CD4-positive, CD25-positive, alpha-beta regulatory T cell (primary cell): Measurements from ENCODE around the gene ZBED6. TPM values are rescaled to one million over a fixed set of nuclear protein-coding genes. Genes with fewer than 3 reads are reported as not detected.

Experiments
- ATAC-seq, 2 donors: fragments of 150-1000 bp; cut with Tn5 transposase; one replicate each; pipeline ENCODE4 v1.10.0; 2021; ENCODE audit warnings: low read depth in 2 of 2, moderate number of reproducible peaks in 2 of 2, moderate library complexity in 1 of 2
- DNase-seq, 3 donors: peaks; one replicate each; pipeline versions ENCODE4 v3.0.0 to v3.0.0-alpha.2; 2012 to 2022; ENCODE audit warnings: mixed read lengths in 1 of 3
- H3K27ac ChIP-seq: one replicate; pipeline ENCODE4 v1.7.0; 2013; ENCODE audit warnings: mild to moderate bottlenecking, low read length; ENCODE audit not compliant: insufficient read depth, poor library complexity, severe bottlenecking
- H3K27me3 ChIP-seq: one replicate; pipeline ENCODE4 v1.7.0; 2013; ENCODE audit warnings: low read length; ENCODE audit not compliant: control insufficient read depth, insufficient read depth
- H3K36me3 ChIP-seq: one replicate; pipeline ENCODE4 v1.7.0; 2013; ENCODE audit warnings: mild to moderate bottlenecking, low read length, moderate library complexity; ENCODE audit not compliant: control insufficient read depth, insufficient read depth
- H3K4me1 ChIP-seq: 2 replicates; pipeline ENCODE4 v1.7.0; 2013; ENCODE audit warnings: mild to moderate bottlenecking, low read length; ENCODE audit not compliant: insufficient read depth, control insufficient read depth, poor library complexity, severe bottlenecking
- H3K4me3 ChIP-seq: one replicate; pipeline ENCODE4 v1.7.0; 2013; ENCODE audit warnings: low read depth, mild to moderate bottlenecking, low read length, moderate library complexity
- H3K9me3 ChIP-seq, 2 experiments: 1 replicate in 1 of 2; 2 replicates in 1 of 2; pipeline ENCODE4 v1.7.0; 2013; ENCODE audit warnings: low read length in 2 of 2, mild to moderate bottlenecking in 1 of 2, moderate library complexity in 1 of 2; ENCODE audit not compliant: control insufficient read depth in 2 of 2
- H3K27ac Mint-ChIP-seq, 3 donors: one replicate each; pipeline ENCODE4 v1.8.0; 2020 to 2022; ENCODE audit warnings: mild to moderate bottlenecking in 3 of 3, mixed read lengths in 3 of 3, moderate library complexity in 2 of 3
- H3K27me3 Mint-ChIP-seq: one replicate; pipeline ENCODE4 v1.8.0; 2022; ENCODE audit warnings: mild to moderate bottlenecking, mixed read lengths
- H3K36me3 Mint-ChIP-seq: one replicate; pipeline ENCODE4 v1.8.0; 2020; ENCODE audit warnings: mixed read lengths
- H3K4me1 Mint-ChIP-seq, 4 donors: one replicate each; pipeline ENCODE4 v1.8.0; 2020 to 2022; ENCODE audit warnings: mixed read lengths in 4 of 4, mild to moderate bottlenecking in 1 of 4
- H3K4me3 Mint-ChIP-seq, 4 donors: one replicate each; pipeline ENCODE4 v1.8.0; 2020 to 2022; ENCODE audit warnings: mild to moderate bottlenecking in 4 of 4, mixed read lengths in 4 of 4, moderate library complexity in 3 of 4
- H3K9me3 Mint-ChIP-seq, 7 donors: one replicate each; pipeline ENCODE4 v1.8.0; 2020 to 2022; ENCODE audit warnings: mixed read lengths in 7 of 7, mild to moderate bottlenecking in 3 of 7, moderate library complexity in 2 of 7
- polyA plus RNA-seq, 4 donors: library from polyadenylated mRNA; unstranded; fragments of 300-500 nt; fragmentation: Illumina TruSeq; gene quantifications; one replicate each; pipeline ENCODE4 v1.2.3, GENCODE V29; 2021
- total RNA-seq: library from RNA; stranded (reverse); gene quantifications from one replicate; pipeline ENCODE4 v1.2.3, GENCODE V29; 2022

The ZBED6 gene
- total and polyA plus RNA-seq, 5 donors from 2014 or later: 0.22 to 31.0 (median 0.65) TPM

GRCh38 chr1:203769505-203770343 lies 25.7 kb upstream of the ZBED6 start:
- Mint-ChIP-seq H3K27me3 (no peaks in the 10 kb centered on the region), H3K9me3 (no peaks in the 10 kb centered on the region), H3K36me3 (peaks cover 44% of the 10 kb centered on the region), H3K27ac (peak overlapping the region; percentile 85 to 98 (median 98)), H3K4me3 (peak overlapping the region in 2 of 4 donors; percentile 39 to 86), H3K4me1 (peaks cover 19 to 70% (median 31%) of the 10 kb centered on the region in 4 donors)
- H3K36me3 ChIP-seq: peaks cover 54% of the 10 kb centered on the region
- no peaks in the 10 kb centered on the region for H3K9me3 ChIP-seq
- no peaks in the 10 kb centered on the region for H3K27me3 ChIP-seq
- peaks cover 31% of the 10 kb centered on the region for H3K4me1 ChIP-seq
- H3K27ac ChIP-seq: peak overlapping the region; percentile 52
- DNase-seq (no peak), ATAC-seq (no peak)
- H3K4me3 ChIP-seq: no peak overlapping the region

DNA sequence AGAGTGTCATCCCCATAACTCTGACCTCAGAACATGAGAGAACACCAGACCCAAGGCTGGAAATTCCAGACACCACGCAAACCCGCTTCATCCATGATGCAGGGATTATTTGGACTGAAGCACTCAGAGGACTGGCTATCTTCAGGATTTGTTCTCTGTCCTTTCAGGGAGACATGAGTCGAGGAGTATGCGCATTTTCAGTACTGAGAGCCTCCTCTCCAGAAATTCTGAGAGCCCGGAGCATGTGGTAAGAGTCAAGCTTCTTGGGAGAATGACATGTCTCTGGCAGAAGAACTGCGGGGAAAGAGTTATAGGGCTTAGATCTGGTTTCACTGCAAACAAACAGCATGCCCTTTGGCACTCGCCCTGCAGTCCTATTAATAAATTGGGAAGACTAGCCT lies 23.5 kb upstream of the ZBED6 start:
- H3K27ac Mint-ChIP-seq: peak overlapping the region; percentile 38 to 98 (median 75)
- no peak for ATAC-seq

DNA sequence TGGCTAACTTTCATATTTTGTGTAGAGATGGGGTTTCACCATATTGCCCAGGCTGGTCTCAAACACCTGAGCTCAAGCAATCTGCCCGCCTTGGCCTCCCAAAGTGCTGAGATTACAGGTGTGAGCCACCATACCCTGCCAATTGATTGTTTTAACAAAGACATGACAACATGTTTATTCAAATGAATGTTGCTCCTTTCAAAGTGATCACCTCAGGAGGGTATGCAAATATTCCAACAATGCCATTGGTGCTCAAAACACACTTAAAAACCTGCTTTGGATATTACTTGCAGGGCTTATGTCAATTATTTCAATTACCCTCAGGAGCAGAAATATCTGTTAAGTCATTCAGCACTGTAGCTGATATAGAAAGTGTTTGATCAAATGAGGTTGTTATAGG lies 22.6 kb upstream of the ZBED6 start:
- Mint-ChIP-seq H3K4me1 (peaks cover 22 to 63% (median 32%) of the 10 kb centered on the region in 4 donors), H3K36me3 (peaks cover 64% of the 10 kb centered on the region), H3K27me3 (no peaks in the 10 kb centered on the region), H3K27ac (peak overlapping the region in 1 of 3 donors; percentile 25), H3K4me3 (no peak overlapping the region), H3K9me3 (no peaks in the 10 kb centered on the region)
- H3K4me1 ChIP-seq: peaks cover 16% of the 10 kb centered on the region
- no peaks in the 10 kb centered on the region for H3K9me3 ChIP-seq
- H3K4me3 ChIP-seq: no peak overlapping the region
- ATAC-seq: no peak
- H3K36me3 ChIP-seq: peaks cover 71% of the 10 kb centered on the region
- H3K27ac ChIP-seq: no peak overlapping the region
- H3K27me3 ChIP-seq: no peaks in the 10 kb centered on the region
- no peak for DNase-seq

More for the DNA sequence above, 23.5 kb upstream of the ZBED6 start:
- Mint-ChIP-seq H3K36me3 (peaks cover 64% of the 10 kb centered on the region), H3K4me1 (peaks cover 22 to 69% (median 32%) of the 10 kb centered on the region in 4 donors), H3K4me3 (no peak overlapping the region), H3K9me3 (no peaks in the 10 kb centered on the region), H3K27me3 (no peaks in the 10 kb centered on the region)
- DNase-seq: no peak
- Histone ChIP-seq H3K27ac (no peak overlapping the region), H3K27me3 (no peaks in the 10 kb centered on the region), H3K4me3 (no peak overlapping the region), H3K9me3 (no peaks in the 10 kb centered on the region), H3K4me1 (peaks cover 26% of the 10 kb centered on the region), H3K36me3 (peaks cover 71% of the 10 kb centered on the region)

- H3K4me1 ChIP-seq: no peaks in the 10 kb centered on the region
- Mint-ChIP-seq H3K4me3 (no peak overlapping the region), H3K36me3 (peaks cover 39% of the 10 kb centered on the region), H3K9me3 (no peaks in the 10 kb centered on the region), H3K27me3 (no peaks in the 10 kb centered on the region), H3K27ac (peak overlapping the region; percentile 25 to 85 (median 67)), H3K4me1 (peaks cover 7 to 33% (median 13%) of the 10 kb centered on the region in 4 donors)
- peaks cover 46% of the 10 kb centered on the region for H3K36me3 ChIP-seq
- no peaks in the 10 kb centered on the region for H3K27me3 ChIP-seq
- no peak overlapping the region for H3K4me3 ChIP-seq
- no peak overlapping the region for H3K27ac ChIP-seq
- DNase-seq: no peak
- H3K9me3 ChIP-seq: no peaks in the 10 kb centered on the region
- no peak for ATAC-seq
Measured at GRCh38 chr1:203776636-203777035, 18.8 kb upstream of the ZBED6 start.

DNA sequence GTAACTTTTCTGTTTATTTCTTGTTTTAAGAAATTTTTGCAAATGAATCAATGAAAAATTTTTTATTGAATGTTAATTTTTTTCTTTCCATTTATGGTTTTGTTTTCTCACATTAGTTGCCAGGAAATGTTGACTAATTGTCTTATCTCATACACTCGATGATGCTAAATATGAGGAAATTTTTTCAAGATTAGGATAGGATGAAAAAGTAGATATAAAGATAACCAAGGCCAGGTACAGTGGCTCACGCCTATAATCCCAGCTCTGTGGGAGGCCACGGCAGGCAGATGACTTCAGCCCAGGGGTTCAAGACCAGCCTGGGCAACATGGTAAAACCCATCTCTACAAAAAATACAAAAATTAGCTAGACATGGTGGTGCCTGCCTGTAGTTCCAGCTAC lies 17.8 kb upstream of the ZBED6 start:
- Mint-ChIP-seq H3K4me3 (no peak overlapping the region), H3K9me3 (no peaks in the 10 kb centered on the region), H3K27ac (peak overlapping the region in 1 of 3 donors; percentile 62), H3K36me3 (peaks cover 39% of the 10 kb centered on the region), H3K4me1 (peaks cover 7 to 27% (median 13%) of the 10 kb centered on the region in 4 donors), H3K27me3 (no peaks in the 10 kb centered on the region)
- ATAC-seq (no peak), DNase-seq (no peak)
- no peaks in the 10 kb centered on the region for H3K4me1 ChIP-seq
- H3K27ac ChIP-seq: no peak overlapping the region
- H3K27me3 ChIP-seq: no peaks in the 10 kb centered on the region
- no peaks in the 10 kb centered on the region for H3K9me3 ChIP-seq
- no peak overlapping the region for H3K4me3 ChIP-seq
- peaks cover 38% of the 10 kb centered on the region for H3K36me3 ChIP-seq

GRCh38 chr1:203778146-203778545 lies 17.3 kb upstream of the ZBED6 start:
- peaks cover 7 to 22% (median 13%) of the 10 kb centered on the region in 4 donors for H3K4me1 Mint-ChIP-seq
- H3K4me1 ChIP-seq: no peaks in the 10 kb centered on the region
- no peaks in the 10 kb centered on the region for H3K9me3 ChIP-seq
- no peak overlapping the region for H3K4me3 Mint-ChIP-seq
- no peak overlapping the region for H3K27ac ChIP-seq
- H3K4me3 ChIP-seq: no peak overlapping the region
- no peak for ATAC-seq
- no peaks in the 10 kb centered on the region for H3K27me3 Mint-ChIP-seq
- peak overlapping the region in 1 of 3 donors; percentile 81 for H3K27ac Mint-ChIP-seq
- peaks cover 32% of the 10 kb centered on the region for H3K36me3 ChIP-seq
- no peak for DNase-seq
- H3K9me3 Mint-ChIP-seq: no peaks in the 10 kb centered on the region
- no peaks in the 10 kb centered on the region for H3K27me3 ChIP-seq
- H3K36me3 Mint-ChIP-seq: peaks cover 36% of the 10 kb centered on the region

DNA sequence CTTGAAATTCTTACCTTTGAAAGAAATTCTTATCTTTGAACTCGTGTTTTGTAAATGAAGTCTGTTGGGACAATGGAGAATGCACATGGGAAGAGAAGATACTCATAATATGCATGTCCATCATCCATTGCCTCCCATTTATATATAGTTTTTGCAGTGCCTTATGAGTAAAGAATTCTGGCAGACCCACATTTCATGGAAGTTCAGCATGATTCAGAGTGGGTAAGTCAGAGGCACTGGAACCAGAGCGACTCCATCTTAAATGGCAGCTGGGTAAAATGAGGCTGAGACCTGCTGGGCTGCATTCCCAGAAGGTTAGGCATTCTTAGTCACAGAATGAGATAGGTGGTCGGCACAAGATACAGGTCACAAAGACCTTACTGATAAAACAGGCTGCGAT lies 16.6 kb upstream of the ZBED6 start:
- H3K9me3 Mint-ChIP-seq: no peaks in the 10 kb centered on the region
- no peak overlapping the region for H3K27ac ChIP-seq
- peaks cover 26% of the 10 kb centered on the region for H3K36me3 ChIP-seq
- DNase-seq (no peak), ATAC-seq (no peak)
- peaks cover 5 to 20% (median 13%) of the 10 kb centered on the region in 4 donors for H3K4me1 Mint-ChIP-seq
- peaks cover 32% of the 10 kb centered on the region for H3K36me3 Mint-ChIP-seq
- H3K27me3 ChIP-seq: no peaks in the 10 kb centered on the region
- H3K27me3 Mint-ChIP-seq: no peaks in the 10 kb centered on the region
- H3K4me3 ChIP-seq: no peak overlapping the region
- H3K27ac Mint-ChIP-seq: peak overlapping the region in 2 of 3 donors; percentile 20 to 81
- H3K4me3 Mint-ChIP-seq: no peak overlapping the region
- no peaks in the 10 kb centered on the region for H3K4me1 ChIP-seq
- H3K9me3 ChIP-seq: no peaks in the 10 kb centered on the region
